ENCODE results near the gene STAP1. TPM values are rescaled to one million over a fixed set of nuclear protein-coding genes. Genes with fewer than 3 reads are reported as not detected.

Gene STAP1
- total RNA-seq, 1 experiment from 2014 or later, result not detected

- H3K4me2 ChIP-seq (ENCODE audit: insufficient read depth, insufficient read length, low read length), result no peak overlapping the region
- H2BK120ac ChIP-seq (ENCODE audit: low read depth, low read length, poor library complexity, severe bottlenecking), result no peak overlapping the region
- no peaks in the 10 kb centered on the region for H3K79me1 ChIP-seq (ENCODE audit: insufficient read depth, low read depth, low read length, poor library complexity, severe bottlenecking)
- no peak overlapping the region for H2BK12ac ChIP-seq (ENCODE audit: insufficient read length, low read depth, low read length)
- no peak overlapping the region for H3T11ph ChIP-seq (ENCODE audit: low read length)
- no peaks in the 10 kb centered on the region for H3K4me1 ChIP-seq (ENCODE audit: insufficient read depth, low read length)
- H3K36me3 Mint-ChIP-seq (ENCODE audit: insufficient read depth in 1 of 3, low read depth in 3 of 3), result no peaks in the 10 kb centered on the region
- H4K5ac ChIP-seq (ENCODE audit: insufficient read length, low read depth, low read length), result no peak overlapping the region
- H2BK15ac ChIP-seq (ENCODE audit: low read depth, low read length), result no peak overlapping the region
- WGBS (ENCODE audit: extremely low coverage, insufficient read length, low lambda C conversion rate), result no CpG with 5 or more reads among the region's 2 CpGs
- no peak overlapping the region for H3K23ac ChIP-seq (ENCODE audit: insufficient read length, low read depth, low read length)
- H3K14ac ChIP-seq (ENCODE audit: insufficient read depth, low read length), result no peak overlapping the region
- H4K91ac ChIP-seq (ENCODE audit: insufficient read length, low read depth, low read length), result no peak overlapping the region
- no peaks in the 10 kb centered on the region for H3K27me3 Mint-ChIP-seq (ENCODE audit: low read depth)
- no peaks in the 10 kb centered on the region for H3K9me3 ChIP-seq (ENCODE audit: control insufficient read depth, low read depth, low read length)
- no peak for DNase-seq
- no peaks in the 10 kb centered on the region for H3K79me2 ChIP-seq (ENCODE audit: insufficient read depth, low read length)
- H4K20me1 ChIP-seq (ENCODE audit: control insufficient read depth, insufficient read depth, insufficient read length), result no peaks in the 10 kb centered on the region
- no peak overlapping the region for H3K4me3 Mint-ChIP-seq
- no peak overlapping the region for H2AK5ac ChIP-seq (ENCODE audit: insufficient read length, low read length)
- H3K18ac ChIP-seq (ENCODE audit: insufficient read length, low read depth, low read length), result no peak overlapping the region
- H3K4ac ChIP-seq (ENCODE audit: low read depth, low read length), result no peak overlapping the region
- H3K27ac ChIP-seq (ENCODE audit: insufficient read length, low read depth, low read length), result no peak overlapping the region
- H3K9me3 Mint-ChIP-seq, result no peaks in the 10 kb centered on the region
- no peak overlapping the region for H2AFZ ChIP-seq (ENCODE audit: low read length)
- no peak overlapping the region for H3K56ac ChIP-seq (ENCODE audit: insufficient read length, low read depth, low read length)
- H4K8ac ChIP-seq (replicated peaks; ENCODE audit: insufficient read length, low read depth, low read length), result no peak overlapping the region
- no peak overlapping the region for H2BK20ac ChIP-seq (ENCODE audit: low read depth, low read length, poor library complexity, severe bottlenecking)
- no peaks in the 10 kb centered on the region for H3K23me2 ChIP-seq (ENCODE audit: insufficient read length, low read depth, low read length, poor library complexity, severe bottlenecking)
- H3K9ac ChIP-seq (ENCODE audit: extremely low read depth, insufficient read length, low read length), result no peak overlapping the region
- no peak overlapping the region for H2BK5ac ChIP-seq (ENCODE audit: insufficient read length, low read length)
- H3K27me3 ChIP-seq (ENCODE audit: insufficient read depth, low read length), result no peaks in the 10 kb centered on the region
- no peak for TF ChIP-seq CTCF (conservative IDR thresholded peaks at IDR 0.05)
- no peaks in the 10 kb centered on the region for H3K4me1 Mint-ChIP-seq
- H3K27ac Mint-ChIP-seq, result no peak overlapping the region
Observed at GRCh38 chr4:67568820-67569219, 10.3 kb downstream of the STAP1 start.
